ENCODE results near the gene GRPR. TPM values are rescaled to one million over a fixed set of nuclear protein-coding genes. Genes with fewer than 3 reads are reported as not detected.
"Not testable (repeated sequence)": the region's sequence is repeated elsewhere in the genome, so short reads cannot be mapped to it uniquely, and the experiment has no call there.

The GRPR gene
- total RNA-seq, 6 experiments from 2014 or later, result not detected

DNA sequence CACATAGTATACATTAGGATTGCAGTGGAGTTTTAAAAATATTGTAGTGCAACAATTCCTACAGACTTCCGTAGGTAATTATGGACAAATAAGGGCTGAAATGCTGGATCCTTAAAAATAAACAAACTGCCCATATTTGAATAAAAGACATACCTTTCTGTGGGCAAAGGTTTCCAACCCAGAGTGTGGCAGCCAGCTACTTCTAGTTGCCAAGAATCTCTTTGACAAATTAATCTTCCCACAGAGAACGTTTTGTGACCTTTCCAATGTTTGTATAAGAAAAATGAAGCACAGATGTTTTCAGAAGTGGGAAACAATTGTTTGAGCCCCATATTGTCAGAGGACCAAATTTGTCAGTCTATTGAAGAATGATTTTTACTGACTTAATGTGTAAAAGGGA lies 21.1 kb downstream of the GRPR start:
- no peak for ATAC-seq
- WGBS (ENCODE audit: insufficient coverage, low coverage, low lambda C conversion rate, missing lambda C conversion rate), result 27% methylated on average over 2 of the region's 2 CpGs
- Histone ChIP-seq H3K27ac (no peak overlapping the region), H3K4me1 (no peaks in the 10 kb centered on the region), H3K36me3 (no peaks in the 10 kb centered on the region), H3K4me3 (no peak overlapping the region), H3K9me3 (no peaks in the 10 kb centered on the region), H3K27me3 (no peaks in the 10 kb centered on the region)
- intact Hi-C loops (cut with DNase I), result no loop called here
- DNase-seq, result no peak
- no peak for TF ChIP-seq POLR2A (IDR thresholded peaks at IDR 0.05)
- TF ChIP-seq, protein P1, sequence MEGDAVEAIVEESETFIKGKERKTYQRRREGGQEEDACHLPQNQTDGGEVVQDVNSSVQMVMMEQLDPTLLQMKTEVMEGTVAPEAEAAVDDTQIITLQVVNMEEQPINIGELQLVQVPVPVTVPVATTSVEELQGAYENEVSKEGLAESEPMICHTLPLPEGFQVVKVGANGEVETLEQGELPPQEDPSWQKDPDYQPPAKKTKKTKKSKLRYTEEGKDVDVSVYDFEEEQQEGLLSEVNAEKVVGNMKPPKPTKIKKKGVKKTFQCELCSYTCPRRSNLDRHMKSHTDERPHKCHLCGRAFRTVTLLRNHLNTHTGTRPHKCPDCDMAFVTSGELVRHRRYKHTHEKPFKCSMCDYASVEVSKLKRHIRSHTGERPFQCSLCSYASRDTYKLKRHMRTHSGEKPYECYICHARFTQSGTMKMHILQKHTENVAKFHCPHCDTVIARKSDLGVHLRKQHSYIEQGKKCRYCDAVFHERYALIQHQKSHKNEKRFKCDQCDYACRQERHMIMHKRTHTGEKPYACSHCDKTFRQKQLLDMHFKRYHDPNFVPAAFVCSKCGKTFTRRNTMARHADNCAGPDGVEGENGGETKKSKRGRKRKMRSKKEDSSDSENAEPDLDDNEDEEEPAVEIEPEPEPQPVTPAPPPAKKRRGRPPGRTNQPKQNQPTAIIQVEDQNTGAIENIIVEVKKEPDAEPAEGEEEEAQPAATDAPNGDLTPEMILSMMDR (IDR thresholded peaks at IDR 0.05), result no peak

DNA sequence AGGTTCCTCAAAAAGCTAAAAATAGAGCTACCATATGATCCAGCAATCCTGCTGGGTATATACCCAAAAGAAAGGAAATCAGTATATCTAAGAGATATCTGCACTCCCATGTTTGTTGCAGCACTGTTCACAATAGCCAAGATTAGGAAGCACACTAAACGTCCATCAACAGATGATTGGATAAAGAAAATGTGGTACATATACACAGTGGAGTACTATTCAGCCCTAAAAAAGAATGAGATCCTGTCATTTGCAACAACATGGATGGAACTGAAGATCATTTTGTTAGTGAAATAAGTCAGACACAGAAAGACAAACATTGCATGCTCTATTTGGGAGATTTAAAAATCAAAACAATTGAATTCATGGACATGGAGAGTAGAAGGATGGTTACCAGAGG lies 21.7 kb downstream of the GRPR start:
- H3K27me3 ChIP-seq; H3K4me1 ChIP-seq; H3K36me3 ChIP-seq; DNase-seq; intact Hi-C loops (cut with DNase I); H3K27ac ChIP-seq; H3K9me3 ChIP-seq; ATAC-seq; H3K4me3 ChIP-seq: not testable (repeated sequence)
- WGBS (ENCODE audit: insufficient coverage, low coverage, low lambda C conversion rate, missing lambda C conversion rate), result 43% methylated on average over 1 of the region's 1 CpG

DNA sequence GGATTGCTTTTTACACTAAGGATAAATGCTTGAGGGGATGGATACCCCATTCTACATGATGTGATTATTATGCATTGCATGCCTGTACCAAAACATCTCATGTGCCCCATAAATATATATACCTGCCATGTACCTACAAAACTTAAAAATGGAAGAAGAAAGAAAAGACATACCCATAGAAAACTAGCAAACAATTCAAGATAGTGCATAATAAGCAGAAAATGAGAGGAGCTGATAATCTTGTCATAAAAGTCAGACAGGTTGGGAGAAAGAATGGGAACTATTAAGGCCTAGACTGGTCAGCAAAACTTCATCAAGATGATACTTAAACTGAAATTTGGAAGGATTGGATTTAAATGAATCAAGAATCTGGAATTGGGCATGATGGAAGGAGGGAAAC lies 22.3 kb downstream of the GRPR start:
- no peaks in the 10 kb centered on the region for H3K27me3 ChIP-seq
- no peaks in the 10 kb centered on the region for H3K36me3 ChIP-seq
- intact Hi-C loops (cut with DNase I), result no loop called here
- ATAC-seq (no peak), DNase-seq (no peak)
- H3K9me3 ChIP-seq, result no peaks in the 10 kb centered on the region
- H3K4me1 ChIP-seq, result no peaks in the 10 kb centered on the region
- H3K27ac ChIP-seq, result no peak overlapping the region
- no peak for TF ChIP-seq POLR2A (IDR thresholded peaks at IDR 0.05)
- TF ChIP-seq, protein P1 (IDR thresholded peaks at IDR 0.05), result no peak
- H3K4me3 ChIP-seq, result no peak overlapping the region

DNA sequence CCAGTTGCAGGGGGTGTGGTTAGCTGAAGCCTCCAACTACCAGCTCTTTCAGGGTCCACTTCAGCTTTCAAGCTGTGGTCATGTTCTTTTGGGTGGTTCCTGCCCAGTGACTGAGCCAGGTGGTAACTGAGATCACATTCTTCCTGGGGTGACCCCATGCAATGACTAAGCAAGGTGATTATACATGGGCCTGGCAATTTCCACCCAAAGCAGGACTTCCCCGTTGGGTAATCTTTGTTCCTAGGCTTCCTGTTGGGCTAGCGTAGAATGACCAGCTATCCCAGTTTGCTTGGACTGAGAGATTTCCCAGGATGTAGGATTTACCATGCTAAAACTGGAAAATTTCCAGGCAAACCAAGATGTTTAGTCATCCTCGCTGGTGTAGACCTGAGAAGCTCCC lies 25.5 kb downstream of the GRPR start:
- intact Hi-C loops (cut with DNase I), result no loop called here
- Histone ChIP-seq H3K27me3 (no peaks in the 10 kb centered on the region), H3K4me3 (no peak overlapping the region), H3K4me1 (no peaks in the 10 kb centered on the region), H3K9me3 (no peaks in the 10 kb centered on the region), H3K36me3 (no peaks in the 10 kb centered on the region), H3K27ac (no peak overlapping the region)
- no peak for DNase-seq
- WGBS (ENCODE audit: insufficient coverage, low coverage, low lambda C conversion rate, missing lambda C conversion rate), result 61% methylated on average over 2 of the region's 3 CpGs
- no peak for ATAC-seq
- TF ChIP-seq, protein P1 (IDR thresholded peaks at IDR 0.05), result no peak
- TF ChIP-seq POLR2A (IDR thresholded peaks at IDR 0.05), result no peak

DNA sequence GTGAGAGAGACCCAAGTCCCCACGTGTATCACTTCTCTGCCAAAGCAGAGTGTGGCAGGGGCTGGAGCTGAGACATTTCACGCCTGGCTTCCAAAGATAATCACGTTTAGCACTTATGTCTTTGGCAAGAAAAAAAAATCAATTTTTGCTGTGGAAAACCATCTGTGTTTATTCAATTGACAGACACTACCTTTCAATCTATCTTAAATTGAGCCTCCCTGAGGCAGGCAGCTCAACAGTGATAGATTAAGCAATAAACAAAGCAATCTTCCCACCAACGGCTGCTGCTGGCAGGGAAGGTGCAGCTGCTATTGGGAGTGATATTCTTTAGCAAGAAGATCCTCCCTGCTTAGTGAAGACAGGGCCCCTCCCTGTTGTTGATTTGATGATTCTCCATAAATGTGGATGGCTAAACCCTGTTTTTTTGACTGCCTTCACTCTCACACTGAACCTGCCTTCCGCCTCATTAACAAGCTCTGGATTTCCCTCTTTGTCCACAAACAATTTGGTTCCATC lies 32.3 kb downstream of the GRPR start:
- H3K4me1 ChIP-seq, result no peaks in the 10 kb centered on the region
- no peak overlapping the region for H3K4me3 ChIP-seq
- 34% methylated on average over 5 of the region's 5 CpGs for WGBS (ENCODE audit: insufficient coverage, low coverage, low lambda C conversion rate, missing lambda C conversion rate)
- intact Hi-C loops (cut with DNase I), result no loop called here
- DNase-seq (no peak), ATAC-seq (no peak)
- no peaks in the 10 kb centered on the region for H3K9me3 ChIP-seq
- no peaks in the 10 kb centered on the region for H3K36me3 ChIP-seq
- no peak overlapping the region for H3K27ac ChIP-seq
- TF ChIP-seq, protein P1 (IDR thresholded peaks at IDR 0.05), result no peak
- TF ChIP-seq POLR2A (IDR thresholded peaks at IDR 0.05), result no peak
- no peaks in the 10 kb centered on the region for H3K27me3 ChIP-seq
